ENCODE measurements around the gene INPP5B.

- TF ChIP-seq POLR2AphosphoS5 (IDR thresholded peaks at IDR 0.05; ENCODE audit: low read depth, low read length): no peak
- no peak for TF ChIP-seq TAF1 (IDR thresholded peaks at IDR 0.05; ENCODE audit: borderline replicate concordance, insufficient read depth, low read length)
Measured at GRCh38 chr1:37932759-37933158, 14.1 kb downstream of the INPP5B start.
